ENCODE measurements around the gene BBS2.

DNA sequence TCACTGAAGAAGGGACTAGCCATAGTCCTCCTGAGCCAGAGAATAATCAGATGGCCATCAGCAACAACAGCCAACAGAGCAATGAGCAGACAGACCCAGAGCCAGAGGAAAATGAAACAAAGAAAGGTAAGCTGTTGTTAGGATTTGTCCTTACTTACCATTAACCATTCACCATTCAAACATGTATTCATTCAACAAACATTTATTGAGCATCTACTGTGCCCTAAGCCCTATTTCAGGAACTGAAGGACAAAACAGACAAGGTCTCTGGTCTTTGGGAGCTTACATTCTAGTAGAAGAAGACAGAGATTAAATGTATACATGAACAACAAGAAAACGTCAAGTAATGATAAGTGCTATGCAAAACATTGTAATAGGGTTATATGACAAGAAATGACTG is 49.2 kb downstream of the BBS2 start:
- TF ChIP-seq EZH2phosphoT487 (IDR thresholded peaks at IDR 0.05; ENCODE audit: low read depth, severe bottlenecking, unreplicated experiment) (no peak), CTCF (IDR thresholded peaks at IDR 0.05; ENCODE audit: poor library complexity) (no peak), EZH2 (IDR thresholded peaks at IDR 0.05; ENCODE audit: borderline replicate concordance) (no peak)

Data from hepatocyte (in vitro differentiated cells).